ENCODE data around the gene KCNH6. TPM values are rescaled to one million over a fixed set of nuclear protein-coding genes. Genes with fewer than 3 reads are reported as not detected.

The KCNH6 gene
- total and polyA plus RNA-seq, 2 donors from 2014 or later = 0.57 to 4.8 TPM

DNA sequence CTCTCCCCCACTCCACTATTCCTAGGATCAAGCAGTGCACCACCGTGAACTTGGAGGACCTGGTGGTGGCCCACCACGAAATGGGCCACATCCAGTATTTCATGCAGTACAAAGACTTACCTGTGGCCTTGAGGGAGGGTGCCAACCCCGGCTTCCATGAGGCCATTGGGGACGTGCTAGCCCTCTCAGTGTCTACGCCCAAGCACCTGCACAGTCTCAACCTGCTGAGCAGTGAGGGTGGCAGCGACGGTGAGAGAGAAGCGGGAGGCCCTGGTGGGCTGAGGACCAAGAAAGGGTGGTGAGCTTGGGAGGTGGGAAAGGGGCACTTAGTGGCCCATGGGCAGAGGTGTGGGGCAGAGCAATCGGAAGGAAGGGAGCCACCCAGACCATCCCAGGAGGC is 29.7 kb upstream of the KCNH6 start:
- DNase-seq (no peak), FAIRE-seq (no peak)
- no peaks in the 10 kb centered on the region for H3K9me3 ChIP-seq (ENCODE audit: control insufficient read depth in 2 of 3, insufficient read depth in 1 of 3, low read length in 3 of 3)
- TF ChIP-seq CTCF (IDR thresholded peaks at IDR 0.05; ENCODE audit: borderline replicate concordance, extremely low read depth, insufficient read depth) = no peak
- no peak overlapping the region for H3K4me3 ChIP-seq (ENCODE audit: low read length in 3 of 3)
- intact Hi-C loops (cut with DNase I) = no loop called here
- H3K36me3 ChIP-seq (ENCODE audit: control insufficient read depth in 2 of 3, insufficient read depth in 3 of 3, low read length in 3 of 3) = no peaks in the 10 kb centered on the region
- peaks cover 0 to 22% (median 20%) of the 10 kb centered on the region in 3 donors for H3K4me1 ChIP-seq (ENCODE audit: control insufficient read depth in 2 of 3, insufficient read depth in 2 of 3, low read depth in 1 of 3, low read length in 3 of 3)
- H3K27ac ChIP-seq (ENCODE audit: low read depth in 2 of 2, low read length in 2 of 2) = peak overlapping the region; percentile 32 to 43
- no peak overlapping the region for H3K9ac ChIP-seq (ENCODE audit: low read length in 3 of 3)
- H3K27me3 ChIP-seq (ENCODE audit: control insufficient read depth, insufficient read depth, low read length) = no peaks in the 10 kb centered on the region

DNA sequence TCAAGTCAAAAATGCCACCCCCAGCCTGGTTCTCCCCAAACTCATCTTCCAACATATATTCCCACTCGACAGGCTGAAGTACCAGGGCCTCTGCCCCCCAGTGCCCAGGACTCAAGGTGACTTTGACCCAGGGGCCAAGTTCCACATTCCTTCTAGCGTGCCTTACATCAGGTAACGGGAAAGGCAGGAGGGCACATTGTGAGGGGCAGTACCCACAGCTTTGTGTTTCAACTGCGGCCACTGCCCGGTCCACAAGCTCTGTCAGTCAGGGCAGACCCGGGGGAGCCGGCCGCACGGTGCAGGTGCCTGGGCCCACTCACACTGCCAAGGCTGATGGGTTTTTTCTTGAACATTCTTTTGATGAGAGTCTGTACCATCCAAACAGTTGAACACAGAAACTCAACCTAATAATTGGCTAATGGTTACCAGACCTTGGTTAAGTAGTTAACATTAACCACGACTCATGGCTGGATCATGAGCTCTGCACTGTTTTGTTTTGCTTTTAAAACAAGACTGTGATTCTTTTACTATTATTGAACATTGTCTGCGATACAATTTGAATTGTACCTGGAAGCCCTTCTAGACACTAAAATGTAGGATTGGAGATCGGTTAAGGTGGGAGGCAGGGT is 28.7 kb upstream of the KCNH6 start:
- intact Hi-C loops (cut with DNase I) = no loop called here
- H3K4me1 ChIP-seq (ENCODE audit: control insufficient read depth in 2 of 3, insufficient read depth in 2 of 3, low read depth in 1 of 3, low read length in 3 of 3) = peaks cover 0 to 22% (median 20%) of the 10 kb centered on the region in 3 donors
- FAIRE-seq = no peak
- TF ChIP-seq CTCF (IDR thresholded peaks at IDR 0.05; ENCODE audit: borderline replicate concordance, extremely low read depth, insufficient read depth) = no peak
- DNase-seq = peak in 3 of 5 donors; percentile 44 to 57 (median 46)
- no peaks in the 10 kb centered on the region for H3K9me3 ChIP-seq (ENCODE audit: control insufficient read depth in 2 of 3, insufficient read depth in 1 of 3, low read length in 3 of 3)
- no peak overlapping the region for H3K9ac ChIP-seq (ENCODE audit: low read length in 3 of 3)
- no peak overlapping the region for H3K4me3 ChIP-seq (ENCODE audit: low read length in 3 of 3)
- H3K36me3 ChIP-seq (ENCODE audit: control insufficient read depth in 2 of 3, insufficient read depth in 3 of 3, low read length in 3 of 3) = no peaks in the 10 kb centered on the region
- peak overlapping the region; percentile 79 to 87 for H3K27ac ChIP-seq (ENCODE audit: low read depth in 2 of 2, low read length in 2 of 2)
- no peaks in the 10 kb centered on the region for H3K27me3 ChIP-seq (ENCODE audit: control insufficient read depth, insufficient read depth, low read length)

DNA sequence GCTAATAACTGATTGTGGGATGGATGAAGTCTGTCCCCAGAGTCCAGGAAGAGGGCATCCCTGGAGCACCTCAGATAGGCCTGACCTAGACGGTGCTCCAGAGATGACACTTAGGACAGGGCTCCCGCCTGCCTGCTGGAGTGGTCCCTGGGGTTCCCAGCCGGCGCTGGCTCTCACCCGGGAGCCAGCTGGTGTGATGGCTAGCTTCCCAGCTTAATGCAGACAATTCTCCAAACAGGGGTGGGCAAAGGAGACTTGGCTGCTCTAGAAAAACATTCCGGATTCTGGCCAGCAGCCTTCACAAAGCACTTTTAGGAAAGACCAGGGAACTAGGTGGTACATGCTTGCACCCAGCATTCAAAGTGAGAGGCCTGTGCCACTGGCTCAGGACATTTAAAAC is 27.7 kb upstream of the KCNH6 start:
- FAIRE-seq (no peak), DNase-seq (no peak)
- Histone ChIP-seq H3K9me3 (ENCODE audit: control insufficient read depth in 2 of 3, insufficient read depth in 1 of 3, low read length in 3 of 3) (no peaks in the 10 kb centered on the region), H3K27me3 (ENCODE audit: control insufficient read depth, insufficient read depth, low read length) (no peaks in the 10 kb centered on the region), H3K4me3 (ENCODE audit: low read length in 3 of 3) (no peak overlapping the region), H3K9ac (ENCODE audit: low read length in 3 of 3) (peak overlapping the region in 1 of 3 donors; percentile 10), H3K36me3 (ENCODE audit: control insufficient read depth in 2 of 3, insufficient read depth in 3 of 3, low read length in 3 of 3) (no peaks in the 10 kb centered on the region), H3K4me1 (ENCODE audit: control insufficient read depth in 2 of 3, insufficient read depth in 2 of 3, low read depth in 1 of 3, low read length in 3 of 3) (peaks cover 0 to 22% (median 20%) of the 10 kb centered on the region in 3 donors), H3K27ac (ENCODE audit: low read depth in 2 of 2, low read length in 2 of 2) (peak overlapping the region; percentile 79 to 87)
- intact Hi-C loops (cut with DNase I) = no loop called here
- no peak for TF ChIP-seq CTCF (IDR thresholded peaks at IDR 0.05; ENCODE audit: borderline replicate concordance, extremely low read depth, insufficient read depth)
